Suppressor macrophage treated with lipopolysaccharide for 1 hour (primary cell): ENCODE data around the gene CINP.
"Not testable (repeated sequence)": the region's sequence is repeated elsewhere in the genome, so short reads cannot be mapped to it uniquely, and the experiment has no call there.

ENCODE experiments used
- DNase-seq, 3 donors: peaks; one replicate each; pipeline ENCODE4 v3.0.0-alpha.2; 2020 to 2022

CINP gene

GRCh38 chr14:102353126-102353619 lies 9.5 kb downstream of the CINP start:
- DNase-seq = no peak

- no peak for DNase-seq
Observed at GRCh38 chr14:102352213-102352612, 10.5 kb downstream of the CINP start.

- DNase-seq = peak; percentile 12 to 42 (median 28)
Observed at GRCh38 chr14:102351593-102351992, 11.1 kb downstream of the CINP start.

- DNase-seq = no peak
Observed at GRCh38 chr14:102351023-102351422, 11.7 kb downstream of the CINP start.

GRCh38 chr14:102348376-102348775 lies 14.3 kb downstream of the CINP start:
- no peak for DNase-seq

- no peak for DNase-seq
Observed at GRCh38 chr14:102346645-102347044, 16.0 kb downstream of the CINP start.

- no peak for DNase-seq
Observed at GRCh38 chr14:102345232-102345631, 17.5 kb downstream of the CINP start.

- DNase-seq = no peak
Observed at GRCh38 chr14:102344485-102344884, 18.2 kb downstream of the CINP start.

- no peak for DNase-seq
Observed at GRCh38 chr14:102344084-102344483, 18.6 kb downstream of the CINP start.

- DNase-seq = no peak
Observed at GRCh38 chr14:102342238-102342637, 20.5 kb downstream of the CINP start.

- no peak for DNase-seq
Observed at GRCh38 chr14:102341566-102341965, 21.1 kb downstream of the CINP start.

GRCh38 chr14:102338724-102339123 lies 24.0 kb downstream of the CINP start:
- no peak for DNase-seq

GRCh38 chr14:102335163-102335562 lies 27.5 kb downstream of the CINP start:
- no peak for DNase-seq

- no peak for DNase-seq
Observed at GRCh38 chr14:102333795-102334705, 28.6 kb downstream of the CINP start.

GRCh38 chr14:102333390-102333789 lies 29.3 kb downstream of the CINP start:
- peak; percentile 30 to 42 (median 36) for DNase-seq

- no peak for DNase-seq
Observed at GRCh38 chr14:102330806-102331205, 31.9 kb downstream of the CINP start.

- DNase-seq = not testable (repeated sequence)
Observed at GRCh38 chr14:102329381-102329780, 33.3 kb downstream of the CINP start.

GRCh38 chr14:102326583-102326982 lies 36.1 kb downstream of the CINP start:
- no peak for DNase-seq

GRCh38 chr14:102325791-102326345 lies 36.8 kb downstream of the CINP start:
- no peak for DNase-seq

- peak; percentile 76 to 80 (median 77) for DNase-seq
Observed at GRCh38 chr14:102323102-102323501, 39.6 kb downstream of the CINP start.

GRCh38 chr14:102321456-102322422 lies 41.0 kb downstream of the CINP start:
- no peak for DNase-seq

GRCh38 chr14:102320671-102321455 lies 41.8 kb downstream of the CINP start:
- DNase-seq = no peak
